GM18867 (cell line): ENCODE results near the gene MTMR3.

Experiments
- ATAC-seq: cut with Tn5 transposase; IDR thresholded peaks from one replicate; pipeline ENCODE4 v1.9.1; 2021; ENCODE audit warnings: mild to moderate bottlenecking, moderate library complexity; ENCODE audit not compliant: unreplicated experiment

Gene MTMR3

GRCh38 chr22:29867851-29868250 is 15.1 kb upstream of the MTMR3 start:
- no peak for ATAC-seq

- no peak for ATAC-seq
Measured at GRCh38 chr22:29870574-29870973, 12.4 kb upstream of the MTMR3 start.

- ATAC-seq: no peak
Measured at GRCh38 chr22:29871684-29872083, 11.3 kb upstream of the MTMR3 start.

GRCh38 chr22:29872144-29872893 is 10.7 kb upstream of the MTMR3 start:
- ATAC-seq: no peak

- no peak for ATAC-seq
Measured at GRCh38 chr22:29872989-29873388, 10.0 kb upstream of the MTMR3 start.

GRCh38 chr22:29873943-29874342 is 9.0 kb upstream of the MTMR3 start:
- no peak for ATAC-seq

- ATAC-seq: no peak
Measured at GRCh38 chr22:29877620-29878019, 5.4 kb upstream of the MTMR3 start.

GRCh38 chr22:29879753-29880152 is 3.2 kb upstream of the MTMR3 start:
- no peak for ATAC-seq

GRCh38 chr22:29882716-29883044 is 294 bp upstream of the MTMR3 start:
- no peak for ATAC-seq

- ATAC-seq: no peak
Measured at GRCh38 chr22:29883775-29884097, 762 bp downstream of the MTMR3 start.

GRCh38 chr22:29885610-29886009 is 2.6 kb downstream of the MTMR3 start:
- ATAC-seq: no peak

- ATAC-seq: no peak
Measured at GRCh38 chr22:29886596-29886995, 3.6 kb downstream of the MTMR3 start.

- no peak for ATAC-seq
Measured at GRCh38 chr22:29887358-29887757, 4.4 kb downstream of the MTMR3 start.

- ATAC-seq: no peak
Measured at GRCh38 chr22:29890760-29891159, 7.8 kb downstream of the MTMR3 start.

GRCh38 chr22:29892315-29893156 is 9.6 kb downstream of the MTMR3 start:
- ATAC-seq: no peak

- ATAC-seq: no peak
Measured at GRCh38 chr22:29901354-29901753, 18.4 kb downstream of the MTMR3 start.

GRCh38 chr22:29903371-29903770 is 20.4 kb downstream of the MTMR3 start:
- ATAC-seq: no peak

- no peak for ATAC-seq
Measured at GRCh38 chr22:29904020-29904419, 21.0 kb downstream of the MTMR3 start.

- no peak for ATAC-seq
Measured at GRCh38 chr22:29907753-29908515, 25.0 kb downstream of the MTMR3 start.

GRCh38 chr22:29912141-29912540 is 29.2 kb downstream of the MTMR3 start:
- ATAC-seq: no peak

GRCh38 chr22:29912605-29913398 is 29.8 kb downstream of the MTMR3 start:
- ATAC-seq: no peak
